Lower lobe of right lung (tissue), 2 donors: ENCODE results near the gene CFAP410. TPM values are rescaled to one million over a fixed set of nuclear protein-coding genes. Genes with fewer than 3 reads are reported as not detected.
A peak's percentile ranks its signal among the peaks of the same experiment; 100 is the strongest.

Experiments
- ATAC-seq, 2 donors: fragments of 200-7000 bp; cut with Tn5 transposase; one replicate each; pipeline ENCODE4 v1.9.1; 2020 to 2022; ENCODE audit warnings: mild to moderate bottlenecking in 2 of 2, moderate library complexity in 2 of 2
- DNase-seq: peaks from one replicate; pipeline ENCODE4 v3.0.0-alpha.2; 2020
- H3K27ac ChIP-seq: fragments of 200-600 bp; one replicate; pipeline ENCODE4 v1.8.0; 2022
- H3K27me3 ChIP-seq: fragments of 200-600 bp; one replicate; pipeline ENCODE4 v1.8.0; 2022; ENCODE audit warnings: low read depth
- H3K36me3 ChIP-seq: fragments of 200-600 bp; one replicate; pipeline ENCODE4 v1.8.0; 2022; ENCODE audit warnings: mild to moderate bottlenecking
- H3K4me1 ChIP-seq: fragments of 200-600 bp; one replicate; pipeline ENCODE4 v1.8.0; 2022
- H3K4me3 ChIP-seq: fragments of 200-600 bp; one replicate; pipeline ENCODE4 v1.8.0; 2022; ENCODE audit warnings: mild to moderate bottlenecking
- H3K9me3 ChIP-seq: fragments of 200-600 bp; one replicate; pipeline ENCODE4 v1.8.0; 2022
- CTCF ChIP-seq: fragments of 200-600 bp; IDR thresholded peaks from one replicate; pipeline ENCODE4 v1.8.0; 2022; ENCODE audit warnings: antibody characterized with exemption, mild to moderate bottlenecking
- intact Hi-C: fragments of 100-400 bp; cut with DNase I; formaldehyde crosslinking; loops from one replicate; pipeline ENCODE4 v1.11.0; 2022
- total RNA-seq: library from RNA; stranded (reverse); fragmentation: NEBNext Ultra II Directional; extraction: Animal tissue kit (Norgen Biotek cat#: 25700); gene quantifications from one replicate; pipeline ENCODE4 v1.2.1, GENCODE V29; 2021
- donor health status: DM: no; HTN: yes; CAD: no; lungs with severe emphysema.

CFAP410 gene
- total RNA-seq, 1 donor from 2014 or later = 20.3 TPM

- H3K27ac ChIP-seq = no peak overlapping the region
- no peak for TF ChIP-seq CTCF
- no peak overlapping the region for H3K4me3 ChIP-seq
- peak; percentile 33 for DNase-seq
- H3K9me3 ChIP-seq = no peaks in the 10 kb centered on the region
- H3K36me3 ChIP-seq = no peaks in the 10 kb centered on the region
- ATAC-seq = no peak
- intact Hi-C loops = no loop called here
- H3K27me3 ChIP-seq = peaks cover 21% of the 10 kb centered on the region
- peaks cover 5% of the 10 kb centered on the region for H3K4me1 ChIP-seq
These were observed 57.4 kb downstream of the CFAP410 start for GRCh38 chr21:44281801-44282200.

DNA sequence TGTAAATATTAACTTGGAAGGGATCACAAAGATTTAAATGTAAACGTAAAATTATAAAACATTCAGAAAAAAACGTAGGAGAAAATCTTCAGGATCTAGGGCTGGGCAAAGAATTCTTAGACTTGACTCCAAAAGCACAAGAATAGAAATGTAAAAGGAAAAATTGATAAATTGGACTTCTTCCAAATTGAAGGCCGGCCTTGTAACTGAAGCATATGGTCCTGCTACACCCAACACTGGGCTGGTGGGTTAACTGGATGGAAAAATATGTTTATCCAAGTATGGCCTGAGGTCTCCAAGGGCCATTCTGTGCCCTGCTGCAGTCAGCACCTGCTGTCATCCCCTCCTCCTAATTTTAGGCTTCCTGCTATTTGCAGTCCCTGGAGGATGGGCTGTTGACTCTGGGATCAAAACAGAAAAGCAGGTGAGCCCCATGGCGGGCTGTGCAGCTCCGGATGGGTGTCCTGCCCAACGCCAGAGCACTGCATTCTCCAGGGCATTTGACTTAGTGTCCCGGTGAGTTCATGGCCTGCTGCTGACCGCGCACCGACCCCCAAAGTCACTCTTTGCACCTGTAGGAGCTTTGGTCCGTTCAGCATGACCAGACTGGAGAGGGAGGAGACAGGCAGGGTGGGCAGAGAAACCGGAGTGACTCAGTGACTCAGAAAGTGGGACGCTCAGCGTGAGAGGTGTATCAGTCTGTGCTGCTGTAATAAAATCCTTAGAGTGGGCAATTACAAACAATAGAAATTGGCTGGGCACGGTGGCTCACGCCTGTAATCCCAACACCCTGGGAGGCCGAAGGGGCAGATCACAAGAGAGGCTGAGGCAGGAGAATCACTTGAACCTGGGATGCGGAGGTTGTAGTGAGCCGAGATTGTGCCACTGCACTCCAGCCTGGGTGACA lies 59.6 kb downstream of the CFAP410 start:
- peaks cover 5% of the 10 kb centered on the region for H3K27me3 ChIP-seq
- no peaks in the 10 kb centered on the region for H3K4me1 ChIP-seq
- intact Hi-C loops = no loop called here
- TF ChIP-seq CTCF = no peak
- ATAC-seq (no peak), DNase-seq (no peak)
- H3K36me3 ChIP-seq = no peaks in the 10 kb centered on the region
- no peak overlapping the region for H3K27ac ChIP-seq
- no peak overlapping the region for H3K4me3 ChIP-seq
- H3K9me3 ChIP-seq = no peaks in the 10 kb centered on the region

Other genes with a start within 250 kb of the CFAP410 start
- 10.9 TPM for gene PWP2, start 232.0 kb downstream of the CFAP410 start, total RNA-seq
- 37.1 TPM for gene GATD3, start 205.7 kb downstream of the CFAP410 start, total RNA-seq
- 11.6 TPM for gene ICOSLG, start 98.4 kb downstream of the CFAP410 start, total RNA-seq
- gene DNMT3L, start 77.5 kb downstream of the CFAP410 start, total RNA-seq = not detected
- not detected for gene AIRE, start 53.5 kb downstream of the CFAP410 start, total RNA-seq
- 106 TPM for gene PFKL, start 39.3 kb downstream of the CFAP410 start, total RNA-seq
- 17.9 TPM for gene TRPM2, start 14.2 kb upstream of the CFAP410 start, total RNA-seq
- gene LRRC3, start 116.1 kb upstream of the CFAP410 start, total RNA-seq = 4.0 TPM
- gene KRTAP10-1, start 200.8 kb upstream of the CFAP410 start, total RNA-seq = not detected
- not detected for gene KRTAP10-2, start 212.1 kb upstream of the CFAP410 start, total RNA-seq
- not detected for gene KRTAP10-3, start 219.4 kb upstream of the CFAP410 start, total RNA-seq
- not detected for gene KRTAP10-4, start 234.3 kb upstream of the CFAP410 start, total RNA-seq
- not detected for gene KRTAP10-5, start 241.2 kb upstream of the CFAP410 start, total RNA-seq